Esophagus squamous epithelium (tissue), 5 donors: Measurements from ENCODE around the gene ADAMTS7. TPM values are rescaled to one million over a fixed set of nuclear protein-coding genes. Genes with fewer than 3 reads are reported as not detected.
"Not testable (repeated sequence)": the region's sequence is repeated elsewhere in the genome, so short reads cannot be mapped to it uniquely, and the experiment has no call there.

ENCODE experiments used
- DNase-seq: peaks from one replicate; lab custom pipeline; 2025; lab: John Stamatoyannopoulos, UW
- H3K27ac ChIP-seq, 4 donors: fragments of 200-600 bp; sonication (generic); one replicate each; pipeline ENCODE4 v1.5.1; 2016 to 2019; ENCODE audit warnings: mild to moderate bottlenecking in 1 of 4
- H3K27me3 ChIP-seq, 4 donors: fragments of 200-600 bp; sonication (generic); 1 replicate in 3 of 4; 2 replicates in 1 of 4; pipeline versions ENCODE4 v1.5.1 to v1.6.0; 2017 to 2021; ENCODE audit warnings: antibody characterized with exemption in 1 of 4
- H3K36me3 ChIP-seq, 3 donors: fragments of 200-600 bp; sonication (generic); one replicate each; pipeline ENCODE4 v1.5.1; 2016 to 2019
- H3K4me1 ChIP-seq, 3 donors: fragments of 200-600 bp; sonication (generic); one replicate each; pipeline ENCODE4 v1.5.1; 2017 to 2019
- H3K4me3 ChIP-seq, 4 donors: fragments of 200-600 bp; sonication (generic); 1 replicate in 3 of 4; 2 replicates in 1 of 4; pipeline ENCODE4 v1.5.1; 2016 to 2019; ENCODE audit warnings: mild to moderate bottlenecking in 2 of 4, moderate library complexity in 1 of 4
- H3K9me3 ChIP-seq, 3 donors: fragments of 200-600 bp; sonication (generic); one replicate each; pipeline ENCODE4 v1.5.1; 2016 to 2019
- CTCF ChIP-seq, 6 experiments: fragments of 450-650 bp in 4 of 6; fragments of 200-600 bp in 2 of 6; sonication (generic) in 2 of 6; IDR thresholded peaks; one replicate each; pipeline ENCODE4 v1.5.1; 2016 to 2019; ENCODE audit warnings: antibody characterized with exemption in 6 of 6, mild to moderate bottlenecking in 4 of 6, moderate library complexity in 4 of 6
- POLR2A ChIP-seq, 4 donors: fragments of 450-650 bp; IDR thresholded peaks; one replicate each; pipeline ENCODE4 v1.6.1; 2017; ENCODE audit warnings: antibody characterized with exemption in 4 of 4, mild to moderate bottlenecking in 4 of 4, moderate library complexity in 3 of 4
- WGBS, 2 donors: methylation state at CpG; one replicate each; pipeline ENCODE4 v1.1.5; 2018; 5-methylcytosine and 5-hydroxymethylcytosine counted together
- intact Hi-C: fragments of 100-400 bp; cut with DNase I; formaldehyde crosslinking; loops from one replicate; pipeline ENCODE4 v1.15.0; 2022
- total RNA-seq, 4 donors: library from RNA; depleted of rRNA; stranded (reverse); fragments of >200 nt; gene quantifications; one replicate each; pipeline ENCODE4 v1.1.0, GENCODE V29; 2016
- donor health status: DM: yes; HTN: yes; CAD: no.

ADAMTS7 gene
- total RNA-seq, 4 donors from 2014 or later = 0.42 to 0.76 (median 0.56) TPM

- intact Hi-C loops = no loop called here
- TF ChIP-seq POLR2A (IDR thresholded peaks at IDR 0.05) (no peak), CTCF (IDR thresholded peaks at IDR 0.05) (no peak)
- no peaks in the 10 kb centered on the region for H3K4me1 ChIP-seq
Observed at GRCh38 chr15:78791357-78791756, 19.9 kb downstream of the ADAMTS7 start.

DNA sequence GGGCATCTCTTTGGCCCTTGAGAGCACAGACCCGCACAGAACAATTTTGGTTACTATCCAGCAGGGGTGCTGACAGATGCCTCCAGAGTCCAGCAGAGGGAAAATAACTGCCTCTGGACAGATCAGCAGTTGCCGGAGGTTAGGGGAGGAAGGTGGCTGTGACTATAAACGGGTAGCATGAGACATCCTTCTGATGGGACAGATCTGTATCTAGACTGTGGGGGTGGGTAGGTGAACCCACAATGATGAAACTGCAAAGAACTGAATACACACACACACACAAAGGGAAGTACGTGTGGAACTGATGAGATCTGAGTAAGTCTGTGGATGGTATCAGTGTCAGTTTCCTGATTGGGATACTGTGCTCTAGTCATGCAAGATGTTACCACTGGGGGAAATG lies 21.2 kb downstream of the ADAMTS7 start:
- no peaks in the 10 kb centered on the region for H3K27me3 ChIP-seq
- intact Hi-C loops = no loop called here
- no peak for TF ChIP-seq CTCF (IDR thresholded peaks at IDR 0.05)
- H3K4me3 ChIP-seq = no peak overlapping the region
- H3K4me1 ChIP-seq = no peaks in the 10 kb centered on the region
- H3K36me3 ChIP-seq = no peaks in the 10 kb centered on the region
- 56 to 67% methylated on average over 3 of the region's 4 CpGs for WGBS, 2 donors
- H3K9me3 ChIP-seq = no peaks in the 10 kb centered on the region
- no peak for DNase-seq
- no peak overlapping the region for H3K27ac ChIP-seq

More at GRCh38 chr15:78791357-78791756, 19.9 kb downstream of the ADAMTS7 start:
- DNase-seq = no peak
- Histone ChIP-seq H3K27me3 (no peaks in the 10 kb centered on the region), H3K27ac (no peak overlapping the region), H3K9me3 (no peaks in the 10 kb centered on the region), H3K36me3 (no peaks in the 10 kb centered on the region), H3K4me3 (no peak overlapping the region)
- 100% methylated on average over 1 of the region's 4 CpGs; no CpG with 5 or more reads in 1 of the 2 donors for WGBS, 2 donors

DNA sequence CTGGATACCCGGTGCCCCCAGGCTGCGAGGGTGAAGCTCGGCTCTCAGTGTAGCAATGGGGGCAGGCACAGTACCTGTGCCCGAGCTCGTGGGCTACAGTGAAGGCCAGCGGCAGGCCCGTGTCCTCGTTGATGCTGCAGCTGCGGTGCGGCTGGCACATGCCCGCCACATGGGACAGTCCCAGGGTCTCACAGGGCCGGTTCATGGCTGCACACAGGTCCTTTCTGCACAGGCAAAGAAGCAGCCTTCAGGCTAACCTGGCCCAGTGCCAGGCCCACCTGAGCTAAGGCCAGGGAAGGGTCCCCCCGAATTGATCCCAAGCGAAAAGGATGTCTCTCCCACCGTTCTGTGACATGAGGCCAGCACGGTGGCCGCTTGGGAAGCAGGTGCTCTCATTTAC lies 21.6 kb downstream of the ADAMTS7 start:
- Histone ChIP-seq H3K27ac (no peak overlapping the region), H3K9me3 (no peaks in the 10 kb centered on the region), H3K4me3 (no peak overlapping the region), H3K27me3 (no peaks in the 10 kb centered on the region), H3K4me1 (no peaks in the 10 kb centered on the region), H3K36me3 (no peaks in the 10 kb centered on the region)
- no peak for TF ChIP-seq CTCF (IDR thresholded peaks at IDR 0.05)
- TF ChIP-seq POLR2A (IDR thresholded peaks at IDR 0.05) = no peak
- intact Hi-C loops = no loop called here
- no CpG with 5 or more reads among the region's 17 CpGs for whole genome bisulfite sequencing, 2 donors
- DNase-seq = no peak

GRCh38 chr15:78788016-78788660 lies 23.1 kb downstream of the ADAMTS7 start:
- intact Hi-C loops = no loop called here
- Histone ChIP-seq H3K4me1 (no peaks in the 10 kb centered on the region), H3K27me3 (no peaks in the 10 kb centered on the region), H3K4me3 (no peak overlapping the region), H3K36me3 (no peaks in the 10 kb centered on the region), H3K9me3 (no peaks in the 10 kb centered on the region), H3K27ac (no peak overlapping the region)
- DNase-seq = no peak
- 54 to 90% methylated on average over 8 to 10 of the region's 14 CpGs for WGBS, 2 donors
- no peak for TF ChIP-seq POLR2A (IDR thresholded peaks at IDR 0.05)
- peak in 1 of 6 experiments; percentile 12 for TF ChIP-seq CTCF (IDR thresholded peaks at IDR 0.05)

DNA sequence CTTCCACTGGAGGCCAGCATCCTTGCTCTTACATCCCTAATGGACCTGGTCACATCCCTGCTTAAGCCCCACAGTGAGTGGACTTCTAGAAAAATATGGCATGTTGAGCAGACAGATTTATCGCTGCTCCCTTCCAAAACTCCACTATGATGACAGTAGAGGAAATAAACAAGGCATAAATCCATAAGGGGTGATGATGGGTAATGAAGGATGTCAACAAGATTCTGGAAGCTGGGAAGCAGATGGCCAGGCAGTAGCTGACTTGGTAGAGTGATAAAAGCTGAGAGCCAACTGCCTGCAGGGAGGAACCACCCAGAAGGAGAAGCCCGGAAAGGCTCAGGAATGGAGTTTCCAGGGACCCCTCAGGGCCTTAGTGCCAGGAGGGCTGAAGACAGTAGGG lies 28.9 kb downstream of the ADAMTS7 start:
- H3K27me3 ChIP-seq, H3K36me3 ChIP-seq, DNase-seq, intact Hi-C loops, H3K4me3 ChIP-seq, H3K9me3 ChIP-seq, H3K27ac ChIP-seq, H3K4me1 ChIP-seq: not testable (repeated sequence)
- 100% methylated on average over 1 of the region's 2 CpGs; no CpG with 5 or more reads in 1 of the 2 donors for WGBS, 2 donors

GRCh38 chr15:78781381-78781780 lies 29.9 kb downstream of the ADAMTS7 start:
- H3K9me3 ChIP-seq, DNase-seq, intact Hi-C loops, H3K27ac ChIP-seq, H3K27me3 ChIP-seq, H3K4me1 ChIP-seq, H3K4me3 ChIP-seq, H3K36me3 ChIP-seq: not testable (repeated sequence)
- 70% methylated on average over 4 of the region's 4 CpGs; no CpG with 5 or more reads in 1 of the 2 donors for WGBS, 2 donors

DNA sequence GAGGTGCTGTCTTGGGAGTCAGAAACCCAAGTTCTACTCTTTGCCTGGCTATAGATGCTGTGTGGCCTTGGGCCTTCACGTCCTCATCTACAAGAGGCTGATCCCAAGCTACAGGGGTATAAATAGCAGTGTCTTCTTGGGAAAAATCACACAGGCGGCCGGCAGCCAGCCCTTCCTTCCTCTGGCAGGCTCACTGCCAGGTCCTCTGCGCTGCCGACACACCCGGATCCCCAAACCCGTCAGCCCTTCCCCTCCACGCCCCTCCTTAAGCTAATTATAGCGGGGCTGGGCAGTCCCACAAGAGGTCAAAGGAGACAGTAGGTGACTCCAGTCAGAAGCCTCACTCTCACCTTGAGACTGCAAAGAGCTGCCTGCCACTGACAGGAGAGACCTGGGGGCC lies 31.3 kb downstream of the ADAMTS7 start:
- H3K4me3 ChIP-seq, DNase-seq, H3K27ac ChIP-seq, H3K4me1 ChIP-seq, H3K9me3 ChIP-seq, H3K36me3 ChIP-seq, H3K27me3 ChIP-seq, intact Hi-C loops: not testable (repeated sequence)
- WGBS, 2 donors = no CpG with 5 or more reads among the region's 9 CpGs

- H3K9me3 ChIP-seq, H3K27me3 ChIP-seq, intact Hi-C loops, H3K36me3 ChIP-seq, H3K4me1 ChIP-seq, H3K27ac ChIP-seq, DNase-seq, H3K4me3 ChIP-seq: not testable (repeated sequence)
- 60% methylated on average over 2 of the region's 11 CpGs; no CpG with 5 or more reads in 1 of the 2 donors for WGBS, 2 donors
Observed at GRCh38 chr15:78779176-78779785, 32.0 kb downstream of the ADAMTS7 start.
